ENCODE results near the gene TSEN54. TPM values are rescaled to one million over a fixed set of nuclear protein-coding genes. Genes with fewer than 3 reads are reported as not detected.

Gene TSEN54
- total RNA-seq, 8 experiments from 2014 or later: 11.1 to 25.1 (median 14.9) TPM

GRCh38 chr17:75478508-75478907, 37.8 kb upstream of the TSEN54 start:
- ATAC-seq (replicated peaks in 6 of 8): no peak
- Histone ChIP-seq H3K27ac (peak overlapping the region in 1 of 2 donors; percentile 16), H3K4me1 (replicated peaks in 1 of 2) (peaks cover 27 to 53% of the 10 kb centered on the region in 2 donors), H3K4me3 (no peak overlapping the region)
- WGBS, 10 experiments: 0 to 84% (median 34%) methylated on average over 1 to 7 of the region's 7 CpGs; no CpG with 5 or more reads in 4 of the 10 experiments
- in situ Hi-C loops (cut with MboI; ENCODE audit: low pct_unique_long_range_greater_than_20kb in 2 of 9, low sequenced_read_pairs in 9 of 9, unreplicated experiment in 9 of 9): no loop called here

- H3K27ac ChIP-seq: no peak overlapping the region
- no peak for ATAC-seq (replicated peaks in 6 of 8)
- in situ Hi-C loops (cut with MboI; ENCODE audit: low pct_unique_long_range_greater_than_20kb in 2 of 9, low sequenced_read_pairs in 9 of 9, unreplicated experiment in 9 of 9): no loop called here
- peaks cover 18 to 43% of the 10 kb centered on the region in 2 donors for H3K4me1 ChIP-seq (replicated peaks in 1 of 2)
- H3K4me3 ChIP-seq: no peak overlapping the region
- 80 to 100% (median 100%) methylated on average over 1 to 3 of the region's 6 CpGs; no CpG with 5 or more reads in 3 of the 10 experiments for WGBS, 10 experiments
These were observed 36.0 kb upstream of the TSEN54 start for GRCh38 chr17:75480281-75480680.

- no peak overlapping the region for H3K27ac ChIP-seq
- in situ Hi-C loops (cut with MboI; ENCODE audit: low pct_unique_long_range_greater_than_20kb in 2 of 9, low sequenced_read_pairs in 9 of 9, unreplicated experiment in 9 of 9): no loop called here
- 29 to 100% (median 90%) methylated on average over 1 to 5 of the region's 13 CpGs; no CpG with 5 or more reads in 3 of the 10 experiments for WGBS, 10 experiments
These were observed 34.9 kb upstream of the TSEN54 start for GRCh38 chr17:75481194-75482068.

GRCh38 chr17:75482098-75482942, 34.0 kb upstream of the TSEN54 start:
- Histone ChIP-seq H3K4me3 (no peak overlapping the region), H3K27ac (no peak overlapping the region), H3K4me1 (replicated peaks in 1 of 2) (peaks cover 0 to 22% of the 10 kb centered on the region in 2 donors)
- 67 to 100% (median 83%) methylated on average over 1 to 7 of the region's 16 CpGs; no CpG with 5 or more reads in 1 of the 10 experiments for WGBS, 10 experiments
- in situ Hi-C loops (cut with MboI; ENCODE audit: low pct_unique_long_range_greater_than_20kb in 2 of 9, low sequenced_read_pairs in 9 of 9, unreplicated experiment in 9 of 9): no loop called here
- ATAC-seq (replicated peaks in 6 of 8): peak in 1 of 8 experiments; percentile 16

More at GRCh38 chr17:75481194-75482068, 34.9 kb upstream of the TSEN54 start:
- Histone ChIP-seq H3K4me1 (replicated peaks in 1 of 2) (peaks cover 8 to 31% of the 10 kb centered on the region in 2 donors), H3K4me3 (no peak overlapping the region)
- ATAC-seq (replicated peaks in 6 of 8): peak in 5 of 8 experiments; percentile 15 to 78 (median 28)

- peaks cover 0 to 13% of the 10 kb centered on the region in 2 donors for H3K4me1 ChIP-seq (replicated peaks in 1 of 2)
- in situ Hi-C loops (cut with MboI; ENCODE audit: low pct_unique_long_range_greater_than_20kb in 2 of 9, low sequenced_read_pairs in 9 of 9, unreplicated experiment in 9 of 9): no loop called here
- 100% methylated on average over 1 of the region's 12 CpGs; no CpG with 5 or more reads in 9 of the 10 experiments for WGBS, 10 experiments
- peak in 1 of 8 experiments; percentile 5 for ATAC-seq (replicated peaks in 6 of 8)
- H3K27ac ChIP-seq: no peak overlapping the region
- no peak overlapping the region for H3K4me3 ChIP-seq
These were observed 30.6 kb upstream of the TSEN54 start for GRCh38 chr17:75485688-75486087.

- Histone ChIP-seq H3K27ac (no peak overlapping the region), H3K4me1 (replicated peaks in 1 of 2) (peaks cover 0 to 10% of the 10 kb centered on the region in 2 donors), H3K4me3 (no peak overlapping the region)
- in situ Hi-C loops (cut with MboI; ENCODE audit: low pct_unique_long_range_greater_than_20kb in 2 of 9, low sequenced_read_pairs in 9 of 9, unreplicated experiment in 9 of 9): no loop called here
- WGBS, 10 experiments: 80 to 100% (median 100%) methylated on average over 1 of the region's 14 CpGs; no CpG with 5 or more reads in 7 of the 10 experiments
- ATAC-seq (replicated peaks in 6 of 8): no peak
These were observed 30.2 kb upstream of the TSEN54 start for GRCh38 chr17:75486151-75486550.

GRCh38 chr17:75486951-75487350, 29.4 kb upstream of the TSEN54 start:
- H3K4me1 ChIP-seq (replicated peaks in 1 of 2): peaks cover 0 to 2% of the 10 kb centered on the region in 2 donors
- H3K27ac ChIP-seq: no peak overlapping the region
- in situ Hi-C loops (cut with MboI; ENCODE audit: low pct_unique_long_range_greater_than_20kb in 2 of 9, low sequenced_read_pairs in 9 of 9, unreplicated experiment in 9 of 9): no loop called here
- ATAC-seq (replicated peaks in 6 of 8): no peak
- no peak overlapping the region for H3K4me3 ChIP-seq
- 20 to 90% (median 58%) methylated on average over 1 to 4 of the region's 5 CpGs; no CpG with 5 or more reads in 7 of the 10 experiments for WGBS, 10 experiments

GRCh38 chr17:75487351-75488070, 28.8 kb upstream of the TSEN54 start:
- Histone ChIP-seq H3K4me1 (replicated peaks in 1 of 2) (no peaks in the 10 kb centered on the region), H3K27ac (no peak overlapping the region), H3K4me3 (no peak overlapping the region)
- no peak for ATAC-seq (replicated peaks in 6 of 8)
- WGBS, 10 experiments: 70 to 100% (median 89%) methylated on average over 1 to 7 of the region's 12 CpGs; no CpG with 5 or more reads in 3 of the 10 experiments
- in situ Hi-C loops (cut with MboI; ENCODE audit: low pct_unique_long_range_greater_than_20kb in 2 of 9, low sequenced_read_pairs in 9 of 9, unreplicated experiment in 9 of 9): no loop called here

- ATAC-seq (replicated peaks in 6 of 8): no peak
- in situ Hi-C loops (cut with MboI; ENCODE audit: low pct_unique_long_range_greater_than_20kb in 2 of 9, low sequenced_read_pairs in 9 of 9, unreplicated experiment in 9 of 9): no loop called here
- no peaks in the 10 kb centered on the region for H3K4me1 ChIP-seq (replicated peaks in 1 of 2)
- 60 to 100% (median 90%) methylated on average over 1 to 4 of the region's 24 CpGs; no CpG with 5 or more reads in 2 of the 10 experiments for WGBS, 10 experiments
- no peak overlapping the region for H3K4me3 ChIP-seq
- no peak overlapping the region for H3K27ac ChIP-seq
These were observed 27.4 kb upstream of the TSEN54 start for GRCh38 chr17:75488693-75489510.

GRCh38 chr17:75489511-75489955, 26.8 kb upstream of the TSEN54 start:
- peak in 1 of 8 experiments; percentile 11 for ATAC-seq (replicated peaks in 6 of 8)
- in situ Hi-C loops (cut with MboI; ENCODE audit: low pct_unique_long_range_greater_than_20kb in 2 of 9, low sequenced_read_pairs in 9 of 9, unreplicated experiment in 9 of 9): no loop called here
- H3K27ac ChIP-seq: no peak overlapping the region
- 73 to 100% (median 83%) methylated on average over 1 to 7 of the region's 14 CpGs; no CpG with 5 or more reads in 5 of the 10 experiments for WGBS, 10 experiments
- no peaks in the 10 kb centered on the region for H3K4me1 ChIP-seq (replicated peaks in 1 of 2)
- H3K4me3 ChIP-seq: no peak overlapping the region

- no peak for ATAC-seq (replicated peaks in 6 of 8)
- 50 to 100% (median 92%) methylated on average over 1 to 6 of the region's 14 CpGs; no CpG with 5 or more reads in 3 of the 10 experiments for WGBS, 10 experiments
- in situ Hi-C loops (cut with MboI; ENCODE audit: low pct_unique_long_range_greater_than_20kb in 2 of 9, low sequenced_read_pairs in 9 of 9, unreplicated experiment in 9 of 9): no loop called here
- Histone ChIP-seq H3K4me1 (replicated peaks in 1 of 2) (no peaks in the 10 kb centered on the region), H3K4me3 (no peak overlapping the region), H3K27ac (no peak overlapping the region)
These were observed 26.1 kb upstream of the TSEN54 start for GRCh38 chr17:75490173-75490743.

All from motor neuron (in vitro differentiated cells).